A549 (cell line): ENCODE measurements around the gene LANCL2. TPM values are rescaled to one million over a fixed set of nuclear protein-coding genes. Genes with fewer than 3 reads are reported as not detected.
A peak's percentile ranks its signal among the peaks of the same experiment; 100 is the strongest.

ENCODE experiments used
- ATAC-seq, 2 experiments: fragments of 200-7000 bp in 1 of 2; fragments of >200 bp in 1 of 2; cut with Nextera tagmentation in 1 of 2; cut with Tn5 transposase in 1 of 2; 3 replicates each; pipeline versions ENCODE4 v1.8.0 to v1.9.1; 2018 to 2020; ENCODE audit warnings: mild to moderate bottlenecking in 1 of 2, moderate library complexity in 1 of 2
- CTCF ChIA-PET: fragments of 300-600 bp; sonication (Branson Sonifier 250); formaldehyde crosslinking; extraction: SDS; loops from one replicate; lab custom pipeline; 2021; ENCODE audit warnings: antibody characterized with exemption, inconsistent platforms; lab: Yijun Ruan, JAX
- POLR2A ChIA-PET: fragments of 350-600 bp; formaldehyde crosslinking; extraction: SDS; loops from one replicate; lab custom pipeline; 2021; ENCODE audit warnings: antibody characterized with exemption, inconsistent platforms; lab: Yijun Ruan, JAX
- DNase-seq, 2 experiments: peaks; one replicate each; pipeline versions ENCODE4 v3.0.0 to v3.0.0-alpha.2; 2011 to 2016; ENCODE audit warnings: low read depth in 1 of 2, low spot score in 1 of 2
- FAIRE-seq: peaks from 2 replicates; lab custom pipeline; 2011; peaks lifted over from hg19 to GRCh38; lab: Jason Lieb, UNC
- H3K27ac ChIP-seq, 2 experiments: fragments of >200 bp; sonication (Bioruptor Twin); formaldehyde crosslinking; 3 replicates each; pipeline ENCODE4 v1.5.1; 2016 to 2017
- H3K4me1 ChIP-seq: fragments of >200 bp; sonication (Bioruptor Twin); formaldehyde crosslinking; 3 replicates; pipeline ENCODE4 v1.6.1; 2016
- H3K4me2 ChIP-seq: fragments of >200 bp; sonication (Bioruptor Twin); formaldehyde crosslinking; 3 replicates; pipeline ENCODE4 v1.6.1; 2016
- H3K4me3 ChIP-seq: fragments of >200 bp; sonication (Bioruptor Twin); formaldehyde crosslinking; 3 replicates; pipeline ENCODE4 v1.5.1; 2016
- H3K9me3 ChIP-seq: fragments of >200 bp; sonication (Bioruptor Twin); formaldehyde crosslinking; 3 replicates; pipeline ENCODE4 v1.6.1; 2016
- CEBPB ChIP-seq, 2 experiments: fragments of >200 bp in 1 of 2; sonication (Bioruptor Twin) in 1 of 2; formaldehyde crosslinking in 1 of 2; IDR thresholded peaks; 2 replicates each; pipeline ENCODE4 v1.6.1; 2012 to 2016
- CHD2 ChIP-seq: fragments of 150-350 bp; IDR thresholded peaks from 2 replicates; pipeline ENCODE4 v1.6.1; 2014; ENCODE audit warnings: low read length; ENCODE audit not compliant: partially characterized antibody
- CHD4 ChIP-seq: fragments of 200-600 bp; sonication (generic); IDR thresholded peaks from 2 replicates; pipeline ENCODE4 v1.6.1; 2016; ENCODE audit warnings: antibody characterized with exemption, mild to moderate bottlenecking, borderline replicate concordance
- E2F6 ChIP-seq: IDR thresholded peaks from 2 replicates; pipeline ENCODE4 v1.6.1; 2012; ENCODE audit warnings: low read depth, borderline replicate concordance
- EHF ChIP-seq: fragments of 250-450 bp; sonication (Bioruptor Pico); IDR thresholded peaks from 2 replicates; pipeline ENCODE4 v1.5.0; 2020; ENCODE audit warnings: mild to moderate bottlenecking
- KDM5A ChIP-seq: fragments of 200-600 bp; sonication (generic); IDR thresholded peaks from 2 replicates; pipeline ENCODE4 v1.6.1; 2016; ENCODE audit warnings: antibody characterized with exemption, mild to moderate bottlenecking
- MAZ ChIP-seq: fragments of 150-350 bp; IDR thresholded peaks from 2 replicates; pipeline ENCODE4 v1.6.1; 2014; ENCODE audit warnings: antibody characterized with exemption, low read depth, low read length, borderline replicate concordance
- NFE2L2 ChIP-seq: fragments of 150-350 bp; conservative IDR thresholded peaks from 2 replicates; pipeline ENCODE4 v1.6.1; 2014; ENCODE audit warnings: low read length
- PHF8 ChIP-seq: fragments of 200-600 bp; sonication (generic); IDR thresholded peaks from 2 replicates; pipeline ENCODE4 v1.6.1; 2016; ENCODE audit warnings: low read depth, mild to moderate bottlenecking, antibody characterized with exemption, moderate library complexity, borderline replicate concordance
- POLR2AphosphoS2 ChIP-seq: conservative IDR thresholded peaks from 2 replicates; pipeline ENCODE4 v1.6.1; 2012; ENCODE audit warnings: low read length, improper control_type of control experiment, inconsistent platforms
- REST ChIP-seq: fragments of 200-600 bp; sonication (generic); IDR thresholded peaks from 2 replicates; pipeline ENCODE4 v1.6.1; 2016; ENCODE audit warnings: antibody characterized with exemption, mild to moderate bottlenecking, moderate library complexity
- TP53 ChIP-seq: fragments of 250-450 bp; sonication (Bioruptor Pico); IDR thresholded peaks from 2 replicates; pipeline ENCODE4 v1.5.0; 2021; ENCODE audit warnings: mild to moderate bottlenecking, moderate library complexity
- WGBS: methylation state at CpG from one replicate; pipeline ENCODE4 v1.1.6; 2017; ENCODE audit errors: missing lambda C conversion rate; 5-methylcytosine and 5-hydroxymethylcytosine counted together
- polyA plus RNA-seq, 4 experiments: library from polyadenylated mRNA; depleted of rRNA in 3 of 4; stranded (reverse); fragments of >200 nt; fragmentation: RNase III in 1 of 4; extraction: RNeasy Plus Mini Kit Qiagen cat#74134 plus additional on column Dnase treatment in 1 of 4; gene quantifications; 2 replicates in 3 of 4; 3 replicates in 1 of 4; pipeline ENCODE4 v1.2.3, GENCODE V29; 2011 to 2017
- TF ChIP-seq, protein P1 (sequence below): IDR thresholded peaks from 2 replicates; pipeline ENCODE4 v1.6.1; 2012

The LANCL2 gene
- polyA plus RNA-seq, 2 of the 4 experiments (the other 2 are of a cell fraction), result 8.0 to 12.4 TPM

DNA sequence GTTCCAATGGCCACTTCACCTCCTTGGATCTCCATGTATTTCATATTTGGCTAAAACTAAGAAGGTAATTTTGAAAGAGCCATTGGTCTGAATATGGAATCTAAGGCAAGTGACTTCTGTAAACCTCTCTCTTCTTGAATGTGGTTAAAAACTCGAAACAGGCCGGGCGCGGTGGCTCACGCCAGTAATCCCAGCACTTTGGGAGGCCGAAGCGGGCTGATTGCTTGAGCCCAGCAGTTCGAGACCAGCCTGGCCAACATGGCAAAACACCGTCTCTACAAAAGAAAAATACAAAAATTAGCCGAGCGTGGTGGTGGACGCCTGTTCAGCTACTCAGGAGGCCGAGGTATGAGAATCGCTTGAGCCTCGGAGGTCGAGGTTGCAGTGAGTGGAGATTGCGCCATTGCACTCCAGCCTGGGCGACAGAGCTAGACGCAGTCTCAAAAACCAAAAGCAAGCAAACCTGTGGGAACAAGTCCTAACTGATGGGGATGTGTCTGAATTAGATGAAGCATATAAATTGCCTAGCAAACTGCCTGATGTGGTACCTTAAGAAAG, 2.2 kb downstream of the LANCL2 start:
- Histone ChIP-seq H3K9me3 (no peaks in the 10 kb centered on the region), H3K4me2 (peak overlapping the region; percentile 94)
- no peak for ATAC-seq
- no peak for FAIRE-seq
- TF ChIP-seq REST, result 0 out of 2 replicates have a peak, but pooled peaks have one; percentile 15
- no peak for TF ChIP-seq KDM5A
- TF ChIP-seq, all 56 proteins: peak for 1
- H3K27ac ChIP-seq, result peak overlapping the region; percentile 99; a peak in 5 of 6 replicates
- peak overlapping the region; percentile 83 for H3K4me3 ChIP-seq
- POLR2A ChIA-PET, result no interaction called here
- peaks cover 13% of the 10 kb centered on the region for H3K4me1 ChIP-seq
- no peak for DNase-seq
- CTCF ChIA-PET, result no interaction called here
- WGBS, result 94% methylated on average over 19 of the region's 19 CpGs

DNA sequence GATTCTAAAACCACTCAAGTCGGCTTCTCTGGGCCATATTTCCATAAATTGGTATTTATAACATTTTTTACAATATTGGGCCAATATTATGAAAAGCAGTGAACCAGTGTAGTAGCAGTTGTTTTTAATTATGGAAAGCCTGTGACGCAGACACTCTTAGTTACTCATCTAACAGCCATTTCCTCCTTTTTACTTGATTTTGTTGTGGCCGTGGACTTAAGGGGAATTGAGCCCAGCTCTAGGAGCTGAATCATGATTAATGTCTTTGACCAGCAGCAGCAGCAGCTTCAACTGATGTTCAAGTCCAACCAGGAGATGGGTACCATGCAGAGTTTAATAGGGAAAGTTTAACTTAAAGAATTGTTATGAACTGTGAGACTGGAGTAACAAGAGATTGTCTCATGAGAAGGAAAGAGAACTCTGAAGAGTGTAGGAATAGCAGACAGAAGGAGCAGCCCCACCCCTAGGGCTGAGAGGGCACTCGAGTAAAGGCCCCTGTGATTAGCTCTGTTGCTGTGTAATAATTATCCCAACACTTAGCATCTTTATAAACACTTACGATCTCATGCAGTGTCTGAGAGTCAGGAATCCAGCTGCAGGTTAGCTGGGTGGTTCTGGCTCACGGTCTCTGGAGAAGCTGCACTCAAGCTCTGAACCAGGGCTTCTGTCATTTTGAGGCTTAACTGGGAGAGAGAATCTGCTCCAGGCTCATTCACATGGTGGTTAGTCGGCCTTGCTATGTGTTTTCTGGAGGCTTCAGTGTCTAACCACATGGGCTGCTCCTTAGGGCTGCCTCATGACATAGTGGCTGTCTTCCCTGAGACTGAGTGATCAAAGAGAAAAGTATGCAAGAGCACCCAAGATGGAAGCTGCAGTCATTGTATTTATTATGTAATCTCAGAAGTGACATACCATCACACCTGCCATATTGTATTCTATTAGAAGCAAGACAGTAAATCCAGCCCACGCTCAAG, 4.6 kb downstream of the LANCL2 start:
- POLR2A ChIA-PET, result no interaction called here
- Histone ChIP-seq H3K4me2 (no peak overlapping the region), H3K9me3 (no peaks in the 10 kb centered on the region), H3K27ac (no peak overlapping the region), H3K4me3 (no peak overlapping the region), H3K4me1 (peaks cover 10% of the 10 kb centered on the region)
- no peak for ATAC-seq
- no peak for TF ChIP-seq CEBPB (IDR thresholded peaks at IDR 0.05)
- CTCF ChIA-PET, result no interaction called here
- WGBS, result 80% methylated on average over 8 of the region's 8 CpGs
- DNase-seq, result no peak
- no peak for FAIRE-seq

DNA sequence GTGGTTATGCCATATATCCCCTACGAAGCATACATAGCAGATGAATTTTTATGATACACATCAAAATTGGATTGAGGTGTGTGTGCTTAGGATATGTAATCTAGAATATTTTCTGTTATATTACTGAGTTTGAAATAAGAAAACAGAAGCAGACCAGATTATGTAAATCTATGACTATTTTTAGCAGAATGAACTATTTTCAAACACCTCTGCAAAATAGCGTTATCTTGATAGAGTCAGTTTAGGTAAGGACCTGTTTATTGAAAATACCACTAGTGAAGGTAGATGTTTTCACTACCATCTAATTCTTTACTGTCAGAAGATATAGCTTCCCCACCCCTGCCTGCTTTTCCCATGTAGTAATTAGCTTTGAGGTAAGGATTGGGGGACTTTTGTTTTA, 9.1 kb downstream of the LANCL2 start:
- no peak overlapping the region for H3K4me2 ChIP-seq
- H3K9me3 ChIP-seq, result no peaks in the 10 kb centered on the region
- no peaks in the 10 kb centered on the region for H3K4me1 ChIP-seq
- ATAC-seq (no peak), DNase-seq (no peak)
- no peak overlapping the region for H3K4me3 ChIP-seq
- WGBS, result 89% methylated on average over 2 of the region's 2 CpGs
- ChIA-PET CTCF (interaction anchor here (0.6 to 1.1 kb wide), 3 partner anchors 94 to 600 kb away, joined by 3 to 5 read pairs (median 3); no protein-coding TSS in a partner anchor), POLR2A (interaction anchor here (1.7 kb wide), 1 partner anchor 8 kb away, joined by 10 read pairs; no protein-coding TSS in a partner anchor)
- no peak overlapping the region for H3K27ac ChIP-seq
- TF ChIP-seq PHF8, result no peak
- no peak for TF ChIP-seq POLR2AphosphoS2
- TF ChIP-seq MAZ, result no peak
- no peak for TF ChIP-seq KDM5A
- TF ChIP-seq E2F6, result no peak
- TF ChIP-seq, protein P1, sequence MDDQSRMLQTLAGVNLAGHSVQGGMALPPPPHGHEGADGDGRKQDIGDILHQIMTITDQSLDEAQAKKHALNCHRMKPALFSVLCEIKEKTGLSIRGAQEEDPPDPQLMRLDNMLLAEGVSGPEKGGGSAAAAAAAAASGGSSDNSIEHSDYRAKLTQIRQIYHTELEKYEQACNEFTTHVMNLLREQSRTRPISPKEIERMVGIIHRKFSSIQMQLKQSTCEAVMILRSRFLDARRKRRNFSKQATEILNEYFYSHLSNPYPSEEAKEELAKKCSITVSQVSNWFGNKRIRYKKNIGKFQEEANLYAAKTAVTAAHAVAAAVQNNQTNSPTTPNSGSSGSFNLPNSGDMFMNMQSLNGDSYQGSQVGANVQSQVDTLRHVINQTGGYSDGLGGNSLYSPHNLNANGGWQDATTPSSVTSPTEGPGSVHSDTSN, result no peak
- TF ChIP-seq TP53 (CRISPR knock-in tag), result no peak
- TF ChIP-seq CHD4, result no peak
- TF ChIP-seq CEBPB (IDR thresholded peaks at IDR 0.05), result no peak
- TF ChIP-seq NFE2L2, result no peak
- TF ChIP-seq EHF (CRISPR knock-in tag), result no peak
- no peak for TF ChIP-seq CHD2
- TF ChIP-seq, all 56 proteins: peak for 0
- FAIRE-seq, result no peak
